Loucy (cell line): ENCODE results near the gene CD52.

Experiments used
- H2AFZ ChIP-seq: fragments of 200-600 bp; sonication (generic); 2 replicates; pipeline ENCODE4 v1.6.0; 2016; ENCODE audit warnings: antibody characterized with exemption, mild to moderate bottlenecking, low read length, moderate library complexity
- H3F3A ChIP-seq: fragments of 200-600 bp; 2 replicates; pipeline ENCODE4 v1.6.0; 2016; ENCODE audit warnings: antibody characterized with exemption, low read depth, mild to moderate bottlenecking
- H3K27me3 ChIP-seq: fragments of 200-600 bp; sonication (generic); 2 replicates; pipeline ENCODE4 v1.6.1; 2014; ENCODE audit warnings: low read length, mild to moderate bottlenecking; ENCODE audit not compliant: insufficient read depth, poor library complexity, severe bottlenecking
- H3K36me3 ChIP-seq: fragments of 200-600 bp; sonication (generic); 2 replicates; pipeline ENCODE4 v1.6.1; 2016; ENCODE audit warnings: low read length; ENCODE audit not compliant: insufficient read depth
- H3K4me1 ChIP-seq: fragments of 200-600 bp; sonication (generic); 2 replicates; pipeline ENCODE4 v1.5.1; 2014; ENCODE audit warnings: low read length, mild to moderate bottlenecking; ENCODE audit not compliant: insufficient read depth, poor library complexity, severe bottlenecking
- H3K4me2 ChIP-seq: fragments of 200-600 bp; sonication (generic); 2 replicates; pipeline ENCODE4 v1.6.0; 2014; ENCODE audit warnings: antibody characterized with exemption, low read length, low read depth, mild to moderate bottlenecking; ENCODE audit not compliant: poor library complexity, severe bottlenecking
- H3K4me3 ChIP-seq: fragments of 200-600 bp; sonication (generic); 2 replicates; pipeline ENCODE4 v1.5.1; 2014; ENCODE audit warnings: low read length, mild to moderate bottlenecking, mixed read lengths; ENCODE audit not compliant: poor library complexity, severe bottlenecking
- H3K79me2 ChIP-seq: fragments of 200-600 bp; sonication (generic); 2 replicates; pipeline ENCODE4 v1.6.1; 2014; ENCODE audit warnings: low read length; ENCODE audit not compliant: insufficient read depth
- H3K9ac ChIP-seq: fragments of 200-600 bp; sonication (generic); 2 replicates; pipeline ENCODE4 v1.6.0; 2014; ENCODE audit warnings: mild to moderate bottlenecking, low read depth, low read length, moderate library complexity; ENCODE audit not compliant: poor library complexity, severe bottlenecking
- H3K9me2 ChIP-seq: fragments of 200-600 bp; sonication (generic); replicated peaks from 2 replicates; pipeline ENCODE4 v1.6.1; 2016; ENCODE audit warnings: low read depth, low read length, mixed read lengths
- H3K9me3 ChIP-seq: fragments of 200-600 bp; sonication (generic); 2 replicates; pipeline ENCODE4 v1.6.1; 2014; ENCODE audit warnings: mild to moderate bottlenecking, antibody characterized with exemption, low read length, low read depth; ENCODE audit not compliant: insufficient read depth
- H4K20me1 ChIP-seq: fragments of 200-600 bp; sonication (generic); 2 replicates; pipeline ENCODE4 v1.6.0; 2014; ENCODE audit warnings: antibody characterized with exemption, low read length, mild to moderate bottlenecking; ENCODE audit not compliant: insufficient read depth, poor library complexity, severe bottlenecking
- EZH2phosphoT487 ChIP-seq: fragments of 200-600 bp; IDR thresholded peaks from 2 replicates; pipeline ENCODE4 v1.6.1; 2018; ENCODE audit warnings: antibody characterized with exemption, mild to moderate bottlenecking, moderate library complexity, borderline replicate concordance
- TF ChIP-seq, protein P1 (sequence below): fragments of 200-600 bp; sonication (generic); conservative IDR thresholded peaks from 2 replicates; pipeline ENCODE4 v1.5.1; 2014; ENCODE audit warnings: mild to moderate bottlenecking, antibody characterized with exemption, low read length

The CD52 gene

DNA sequence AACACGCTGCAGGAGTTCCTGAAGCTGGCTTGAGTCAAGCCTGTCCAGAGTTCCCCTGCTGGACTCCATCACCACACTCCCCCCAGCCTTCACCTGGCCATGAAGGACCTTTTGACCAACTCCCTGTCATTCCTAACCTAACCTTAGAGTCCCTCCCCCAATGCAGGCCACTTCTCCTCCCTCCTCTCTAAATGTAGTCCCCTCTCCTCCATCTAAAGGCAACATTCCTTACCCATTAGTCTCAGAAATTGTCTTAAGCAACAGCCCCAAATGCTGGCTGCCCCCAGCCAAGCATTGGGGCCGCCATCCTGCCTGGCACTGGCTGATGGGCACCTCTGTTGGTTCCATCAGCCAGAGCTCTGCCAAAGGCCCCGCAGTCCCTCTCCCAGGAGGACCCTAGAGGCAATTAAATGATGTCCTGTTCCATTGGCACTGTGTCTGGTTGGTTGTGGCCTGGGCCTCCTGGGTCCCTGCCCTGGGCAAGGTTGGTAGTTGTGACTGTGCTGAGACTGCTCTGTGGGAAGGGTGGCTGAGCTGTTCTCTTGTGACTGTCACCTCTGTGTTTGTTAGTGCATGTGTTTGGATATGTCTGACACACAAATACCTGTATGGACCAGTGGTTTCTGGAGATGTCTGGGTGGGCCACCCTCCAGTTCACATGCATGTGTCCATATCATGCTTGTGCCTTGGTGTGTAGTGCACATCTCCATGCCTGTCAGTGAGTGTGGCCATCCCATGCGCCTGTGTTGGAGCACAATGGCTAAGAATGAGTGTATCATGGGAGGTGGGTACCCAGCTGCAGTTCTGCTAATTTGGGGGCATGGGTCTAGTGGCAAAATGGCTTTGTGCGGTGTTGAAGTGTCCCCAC is 36.4 kb upstream of the CD52 start:
- Histone ChIP-seq H3K4me2 (peak overlapping the region; percentile 88), H2AFZ (no peak overlapping the region), H3K36me3 (peaks cover 25% of the 10 kb centered on the region), H3K9ac (peak overlapping the region; percentile 73), H3K79me2 (peaks cover 59% of the 10 kb centered on the region), H3K9me3 (no peaks in the 10 kb centered on the region), H4K20me1 (peaks cover 9% of the 10 kb centered on the region), H3K4me3 (peak overlapping the region; percentile 78), H3K9me2 (no peaks in the 10 kb centered on the region), H3K4me1 (peaks cover 80% of the 10 kb centered on the region), H3K27me3 (no peaks in the 10 kb centered on the region), H3F3A (no peaks in the 10 kb centered on the region)
- TF ChIP-seq, protein P1, sequence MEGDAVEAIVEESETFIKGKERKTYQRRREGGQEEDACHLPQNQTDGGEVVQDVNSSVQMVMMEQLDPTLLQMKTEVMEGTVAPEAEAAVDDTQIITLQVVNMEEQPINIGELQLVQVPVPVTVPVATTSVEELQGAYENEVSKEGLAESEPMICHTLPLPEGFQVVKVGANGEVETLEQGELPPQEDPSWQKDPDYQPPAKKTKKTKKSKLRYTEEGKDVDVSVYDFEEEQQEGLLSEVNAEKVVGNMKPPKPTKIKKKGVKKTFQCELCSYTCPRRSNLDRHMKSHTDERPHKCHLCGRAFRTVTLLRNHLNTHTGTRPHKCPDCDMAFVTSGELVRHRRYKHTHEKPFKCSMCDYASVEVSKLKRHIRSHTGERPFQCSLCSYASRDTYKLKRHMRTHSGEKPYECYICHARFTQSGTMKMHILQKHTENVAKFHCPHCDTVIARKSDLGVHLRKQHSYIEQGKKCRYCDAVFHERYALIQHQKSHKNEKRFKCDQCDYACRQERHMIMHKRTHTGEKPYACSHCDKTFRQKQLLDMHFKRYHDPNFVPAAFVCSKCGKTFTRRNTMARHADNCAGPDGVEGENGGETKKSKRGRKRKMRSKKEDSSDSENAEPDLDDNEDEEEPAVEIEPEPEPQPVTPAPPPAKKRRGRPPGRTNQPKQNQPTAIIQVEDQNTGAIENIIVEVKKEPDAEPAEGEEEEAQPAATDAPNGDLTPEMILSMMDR = no peak
- no peak for TF ChIP-seq EZH2phosphoT487

DNA sequence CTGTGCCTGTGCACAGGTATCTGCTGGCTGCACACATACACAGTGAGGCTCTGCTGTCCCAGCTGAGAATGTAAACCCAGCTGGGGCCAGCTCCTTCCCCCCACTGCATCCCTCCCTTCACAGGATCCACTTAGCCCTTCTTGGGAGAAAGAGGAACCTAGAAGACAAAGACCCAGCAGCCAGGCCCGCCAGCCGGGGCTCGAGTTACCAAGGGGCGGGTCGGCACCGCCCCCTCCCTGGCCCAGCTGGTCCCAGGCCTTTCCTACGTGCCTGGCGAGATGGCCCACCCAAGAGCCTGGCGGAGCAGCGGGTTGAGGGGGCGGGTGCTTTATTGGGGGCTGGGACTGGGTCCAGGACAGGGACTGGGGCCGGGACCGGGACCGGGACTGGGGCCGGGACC is 35.8 kb upstream of the CD52 start:
- peaks cover 2% of the 10 kb centered on the region; the same call in 1 of the 2 replicates for H3F3A ChIP-seq
- peak overlapping the region; percentile 88 for H3K4me2 ChIP-seq
- peak overlapping the region; percentile 78 for H3K4me3 ChIP-seq
- H3K36me3 ChIP-seq = peaks cover 19% of the 10 kb centered on the region
- no peaks in the 10 kb centered on the region for H3K27me3 ChIP-seq
- H3K9me3 ChIP-seq = no peaks in the 10 kb centered on the region
- H2AFZ ChIP-seq = no peak overlapping the region
- H4K20me1 ChIP-seq = peaks cover 9% of the 10 kb centered on the region
- no peaks in the 10 kb centered on the region for H3K9me2 ChIP-seq
- peaks cover 59% of the 10 kb centered on the region for H3K79me2 ChIP-seq
- peaks cover 80% of the 10 kb centered on the region for H3K4me1 ChIP-seq
- H3K9ac ChIP-seq = peak overlapping the region; percentile 73
- TF ChIP-seq, protein P1 = no peak
- TF ChIP-seq EZH2phosphoT487 = no peak

DNA sequence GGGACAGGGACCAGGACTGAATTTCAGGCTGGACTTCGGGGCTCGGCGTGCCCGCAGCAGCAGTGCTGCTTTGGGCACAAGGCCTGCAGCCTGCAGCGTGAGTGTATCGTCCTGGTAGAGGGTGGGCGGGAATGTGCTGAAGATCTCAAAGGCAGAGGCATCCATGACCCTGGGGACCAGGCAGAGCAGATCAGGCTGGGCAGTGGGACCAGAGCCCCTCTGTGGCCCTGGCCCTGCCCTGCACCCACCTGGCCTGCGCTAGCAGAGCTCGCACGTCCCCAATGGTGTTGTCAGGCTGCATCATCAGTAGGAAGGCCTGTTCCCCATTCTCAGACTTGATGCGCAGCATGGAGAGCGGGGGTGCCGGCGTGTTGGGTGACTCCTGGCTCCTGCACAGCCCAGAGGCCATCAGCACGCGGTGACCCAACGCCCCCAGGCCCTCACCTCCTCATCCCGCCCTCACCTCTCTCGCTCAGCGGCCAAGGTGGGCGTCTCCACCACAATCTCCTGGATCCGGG is 35.3 kb upstream of the CD52 start:
- TF ChIP-seq, protein P1 = no peak
- no peak for TF ChIP-seq EZH2phosphoT487
- Histone ChIP-seq H3K4me1 (peaks cover 79% of the 10 kb centered on the region), H4K20me1 (peaks cover 9% of the 10 kb centered on the region), H3F3A (peaks cover 5% of the 10 kb centered on the region; the same call in 1 of the 2 replicates), H3K79me2 (peaks cover 59% of the 10 kb centered on the region), H3K36me3 (peaks cover 14% of the 10 kb centered on the region; the same call in 1 of the 2 replicates), H3K4me2 (peak overlapping the region; percentile 88), H3K4me3 (no peak overlapping the region), H3K9me2 (no peaks in the 10 kb centered on the region), H3K27me3 (no peaks in the 10 kb centered on the region), H2AFZ (no peak overlapping the region), H3K9ac (no peak overlapping the region), H3K9me3 (no peaks in the 10 kb centered on the region)
